ENCODE data around the gene KATNIP.

The KATNIP gene

DNA sequence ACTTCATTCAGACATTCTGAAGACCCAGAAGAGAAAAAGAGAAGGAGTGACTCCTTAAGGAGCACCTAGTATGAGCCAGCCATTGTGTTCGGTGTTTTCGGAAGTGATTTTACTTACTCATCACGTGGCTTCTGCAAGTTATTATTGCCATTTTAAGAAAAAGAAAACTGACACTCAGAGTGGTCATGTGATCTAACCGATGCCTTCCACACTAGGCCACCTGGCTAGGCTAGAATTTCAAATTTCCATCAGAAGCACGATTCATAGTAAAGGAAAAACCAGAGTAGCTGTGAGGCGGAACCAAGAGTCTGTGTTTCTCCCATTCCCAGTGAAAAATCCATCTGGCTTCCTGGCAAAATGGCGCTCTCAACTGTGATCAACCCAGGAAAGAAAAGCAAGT is 32.3 kb upstream of the KATNIP start:
- TF ChIP-seq, protein P1, sequence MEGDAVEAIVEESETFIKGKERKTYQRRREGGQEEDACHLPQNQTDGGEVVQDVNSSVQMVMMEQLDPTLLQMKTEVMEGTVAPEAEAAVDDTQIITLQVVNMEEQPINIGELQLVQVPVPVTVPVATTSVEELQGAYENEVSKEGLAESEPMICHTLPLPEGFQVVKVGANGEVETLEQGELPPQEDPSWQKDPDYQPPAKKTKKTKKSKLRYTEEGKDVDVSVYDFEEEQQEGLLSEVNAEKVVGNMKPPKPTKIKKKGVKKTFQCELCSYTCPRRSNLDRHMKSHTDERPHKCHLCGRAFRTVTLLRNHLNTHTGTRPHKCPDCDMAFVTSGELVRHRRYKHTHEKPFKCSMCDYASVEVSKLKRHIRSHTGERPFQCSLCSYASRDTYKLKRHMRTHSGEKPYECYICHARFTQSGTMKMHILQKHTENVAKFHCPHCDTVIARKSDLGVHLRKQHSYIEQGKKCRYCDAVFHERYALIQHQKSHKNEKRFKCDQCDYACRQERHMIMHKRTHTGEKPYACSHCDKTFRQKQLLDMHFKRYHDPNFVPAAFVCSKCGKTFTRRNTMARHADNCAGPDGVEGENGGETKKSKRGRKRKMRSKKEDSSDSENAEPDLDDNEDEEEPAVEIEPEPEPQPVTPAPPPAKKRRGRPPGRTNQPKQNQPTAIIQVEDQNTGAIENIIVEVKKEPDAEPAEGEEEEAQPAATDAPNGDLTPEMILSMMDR (IDR thresholded peaks at IDR 0.05; ENCODE audit: low read depth, low read length) = no peak
- no peak for DNase-seq
- H3K36me3 ChIP-seq = peaks cover 65% of the 10 kb centered on the region

GRCh38 chr16:27518226-27518625 is 31.7 kb upstream of the KATNIP start:
- DNase-seq = no peak
- Histone ChIP-seq H3K36me3 (peaks cover 66% of the 10 kb centered on the region), H3K9me3 (ENCODE audit: severe bottlenecking) (no peaks in the 10 kb centered on the region), H3K27me3 (ENCODE audit: insufficient read depth, low read depth, severe bottlenecking) (no peaks in the 10 kb centered on the region), H3K27ac (no peak overlapping the region), H3K4me3 (ENCODE audit: low read depth, low read length) (no peak overlapping the region)
- TF ChIP-seq, protein P1 (IDR thresholded peaks at IDR 0.05; ENCODE audit: low read depth, low read length) = no peak

More for the DNA sequence above, 32.3 kb upstream of the KATNIP start:
- no peak overlapping the region for H3K4me3 ChIP-seq (ENCODE audit: low read depth, low read length)
- H3K9me3 ChIP-seq (ENCODE audit: severe bottlenecking) = no peaks in the 10 kb centered on the region
- H3K27me3 ChIP-seq (ENCODE audit: insufficient read depth, low read depth, severe bottlenecking) = no peaks in the 10 kb centered on the region
- no peak overlapping the region for H3K27ac ChIP-seq

DNA sequence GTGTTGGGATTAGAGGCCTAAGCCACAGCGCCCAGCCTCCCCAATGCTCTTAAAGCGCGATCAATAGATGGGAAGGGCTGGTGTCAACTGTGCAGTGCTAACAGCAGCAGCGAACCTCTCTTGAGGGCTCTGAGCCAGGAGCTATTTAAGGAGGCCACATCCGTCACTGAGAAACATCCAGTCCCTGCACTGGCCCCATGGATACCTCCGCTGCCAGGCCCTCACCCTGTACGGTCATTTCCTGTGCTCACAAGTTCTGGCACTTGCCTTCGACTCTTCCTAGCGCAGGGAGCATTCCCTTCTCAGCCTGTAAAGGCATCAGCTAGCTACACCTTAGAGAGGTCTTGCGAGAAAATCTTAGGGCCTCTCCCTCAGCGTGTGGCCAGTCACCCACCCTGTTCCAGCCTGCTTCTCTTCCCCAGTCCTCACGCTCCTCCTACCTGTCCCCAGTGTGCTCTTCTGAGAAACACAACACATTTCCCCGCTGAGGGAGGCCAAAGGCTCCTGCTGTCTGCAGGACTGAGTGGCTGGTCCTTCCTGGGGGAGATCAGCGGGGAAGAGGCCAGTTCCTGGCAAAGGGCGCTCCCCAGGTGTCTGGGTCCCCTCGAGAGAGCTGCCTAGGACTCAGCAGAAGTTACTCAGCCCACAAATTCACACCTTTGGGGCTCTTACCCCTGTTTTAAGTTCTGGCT is 28.8 kb upstream of the KATNIP start:
- Histone ChIP-seq H3K27ac (peak overlapping the region; percentile 77), H3K4me3 (ENCODE audit: low read depth, low read length) (peak overlapping the region; percentile 12), H3K36me3 (peaks cover 73% of the 10 kb centered on the region), H3K27me3 (ENCODE audit: insufficient read depth, low read depth, severe bottlenecking) (no peaks in the 10 kb centered on the region), H3K9me3 (ENCODE audit: severe bottlenecking) (no peaks in the 10 kb centered on the region)
- TF ChIP-seq, protein P1 (IDR thresholded peaks at IDR 0.05; ENCODE audit: low read depth, low read length) = no peak
- peak; percentile 87 for DNase-seq

- Histone ChIP-seq H3K27ac (no peak overlapping the region; the same call in 1 of the 2 replicates), H3K9me3 (ENCODE audit: severe bottlenecking) (no peaks in the 10 kb centered on the region), H3K27me3 (ENCODE audit: insufficient read depth, low read depth, severe bottlenecking) (no peaks in the 10 kb centered on the region), H3K36me3 (peaks cover 78% of the 10 kb centered on the region), H3K4me3 (ENCODE audit: low read depth, low read length) (no peak overlapping the region)
- TF ChIP-seq, protein P1 (IDR thresholded peaks at IDR 0.05; ENCODE audit: low read depth, low read length) = no peak
- no peak for DNase-seq
These were observed 27.7 kb upstream of the KATNIP start for GRCh38 chr16:27522173-27522707.

GRCh38 chr16:27526180-27526579 is 23.8 kb upstream of the KATNIP start:
- H3K27ac ChIP-seq = no peak overlapping the region
- no peak for DNase-seq
- no peak overlapping the region for H3K4me3 ChIP-seq (ENCODE audit: low read depth, low read length)
- H3K9me3 ChIP-seq (ENCODE audit: severe bottlenecking) = no peaks in the 10 kb centered on the region
- peaks cover 86% of the 10 kb centered on the region for H3K36me3 ChIP-seq
- TF ChIP-seq, protein P1 (IDR thresholded peaks at IDR 0.05; ENCODE audit: low read depth, low read length) = no peak
- H3K27me3 ChIP-seq (ENCODE audit: insufficient read depth, low read depth, severe bottlenecking) = no peaks in the 10 kb centered on the region

Data from WERI-Rb-1 (cell line).